IMR-90 (cell line): Measurements from ENCODE around the gene TRAFD1. TPM values are rescaled to one million over a fixed set of nuclear protein-coding genes. Genes with fewer than 3 reads are reported as not detected.

ENCODE experiments used
- ATAC-seq: fragments of 200-7000 bp; cut with Tn5 transposase; 2 replicates; pipeline ENCODE4 v1.9.1; 2020; ENCODE audit warnings: low read depth, mild to moderate bottlenecking, moderate library complexity
- BruUV-seq: library from RNA; stranded (reverse); fragments of 400-500 nt; replicated peaks from 2 replicates; lab custom pipeline; 2021; lab: Mats Ljungman, UMichigan
- CTCF ChIA-PET: fragments of 300-600 bp; formaldehyde crosslinking; extraction: SDS; loops from one replicate; lab custom pipeline; 2021; ENCODE audit warnings: antibody characterized with exemption; lab: Yijun Ruan, JAX
- POLR2A ChIA-PET: fragments of 300-600 bp; sonication (Branson Sonifier 250); formaldehyde crosslinking; loops from one replicate; lab custom pipeline; 2022; ENCODE audit warnings: antibody characterized with exemption; ENCODE audit not compliant: unreplicated experiment; lab: Charles Lee
- DNase-seq: peaks from one replicate; pipeline ENCODE4 v3.0.0; 2013
- H2AFZ ChIP-seq: replicated peaks from 2 replicates; pipeline ENCODE3; 2013; ENCODE audit warnings: low read length, mild to moderate bottlenecking; ENCODE audit not compliant: poor library complexity
- H2AK5ac ChIP-seq: 2 replicates; pipeline ENCODE4 v1.6.1; 2013; ENCODE audit warnings: low read depth, low read length, inconsistent platforms
- H2AK9ac ChIP-seq: replicated peaks from 2 replicates; pipeline ENCODE3; 2013; ENCODE audit warnings: mild to moderate bottlenecking, low read depth, low read length, moderate library complexity; ENCODE audit not compliant: poor library complexity
- H2BK120ac ChIP-seq: 2 replicates; pipeline ENCODE4 v1.6.1; 2013; ENCODE audit warnings: low read depth, low read length, inconsistent platforms
- H2BK15ac ChIP-seq: 3 replicates; pipeline ENCODE4 v1.6.1; 2013; ENCODE audit warnings: low read depth, low read length, inconsistent platforms
- H2BK20ac ChIP-seq: 2 replicates; pipeline ENCODE4 v1.6.1; 2013; ENCODE audit warnings: low read depth, mild to moderate bottlenecking, inconsistent platforms, low read length, moderate library complexity
- H2BK5ac ChIP-seq: 2 replicates; pipeline ENCODE4 v1.6.1; 2013; ENCODE audit warnings: mild to moderate bottlenecking, low read depth, low read length, inconsistent platforms; ENCODE audit not compliant: poor library complexity, severe bottlenecking
- H3K14ac ChIP-seq: replicated peaks from 2 replicates; pipeline ENCODE4 v1.6.1; 2013; ENCODE audit warnings: low read depth, low read length, inconsistent platforms
- H3K18ac ChIP-seq: 2 replicates; pipeline ENCODE4 v1.6.1; 2013; ENCODE audit warnings: low read depth, low read length, control low read depth
- H3K23ac ChIP-seq: 2 replicates; pipeline ENCODE4 v1.6.1; 2013; ENCODE audit warnings: low read depth, low read length, inconsistent platforms
- H3K27ac ChIP-seq: 2 replicates; pipeline ENCODE4 v1.5.1; 2013; ENCODE audit warnings: mild to moderate bottlenecking, control low read depth, low read length; ENCODE audit not compliant: insufficient read depth
- H3K27me3 ChIP-seq: 2 replicates; pipeline ENCODE4 v1.6.1; 2013; ENCODE audit warnings: low read length; ENCODE audit not compliant: control insufficient read depth, insufficient read depth
- H3K36me3 ChIP-seq: 2 replicates; pipeline ENCODE4 v1.6.1; 2013; ENCODE audit warnings: low read length, mixed read lengths; ENCODE audit not compliant: control insufficient read depth, insufficient read depth
- H3K4ac ChIP-seq: 2 replicates; pipeline ENCODE4 v1.6.1; 2013; ENCODE audit warnings: low read depth, low read length, inconsistent platforms
- H3K4me1 ChIP-seq: 2 replicates; pipeline ENCODE4 v1.6.1; 2013; ENCODE audit warnings: low read length, mixed read lengths; ENCODE audit not compliant: control insufficient read depth, insufficient read depth
- H3K4me2 ChIP-seq: 2 replicates; pipeline ENCODE4 v1.6.1; 2013; ENCODE audit warnings: low read depth, mild to moderate bottlenecking, control low read depth, low read length, moderate library complexity
- H3K4me3 ChIP-seq: 2 replicates; pipeline ENCODE4 v1.5.1; 2013; ENCODE audit warnings: low read depth, mild to moderate bottlenecking, control low read depth, low read length, moderate library complexity; ENCODE audit not compliant: insufficient read depth
- H3K56ac ChIP-seq: 2 replicates; pipeline ENCODE4 v1.6.1; 2013; ENCODE audit warnings: low read length, inconsistent platforms; ENCODE audit not compliant: insufficient read depth; ENCODE audit errors: extremely low read depth
- H3K79me1 ChIP-seq, 2 experiments: 2 replicates each; pipeline ENCODE4 v1.6.1; 2013; ENCODE audit warnings: low read length in 2 of 2, inconsistent platforms in 1 of 2, low read depth in 1 of 2
- H3K9ac ChIP-seq: 2 replicates; pipeline ENCODE4 v1.6.1; 2013; ENCODE audit warnings: low read depth, low read length, control low read depth
- H3K9me1 ChIP-seq: 2 replicates; pipeline ENCODE4 v1.6.1; 2013; ENCODE audit warnings: low read length, inconsistent platforms; ENCODE audit not compliant: insufficient read depth
- H3K9me3 ChIP-seq: 2 replicates; pipeline ENCODE4 v1.6.1; 2013; ENCODE audit warnings: low read length; ENCODE audit not compliant: control insufficient read depth, insufficient read depth
- H4K20me1 ChIP-seq: 2 replicates; pipeline ENCODE4 v1.6.1; 2013; ENCODE audit warnings: low read length, inconsistent platforms; ENCODE audit not compliant: insufficient read depth
- H4K5ac ChIP-seq: 2 replicates; pipeline ENCODE4 v1.6.1; 2013; ENCODE audit warnings: mild to moderate bottlenecking, low read depth, low read length, control low read depth
- H4K8ac ChIP-seq, 2 experiments: 2 replicates each; pipeline ENCODE4 v1.6.1; 2013; ENCODE audit warnings: low read depth in 2 of 2, low read length in 2 of 2, control low read depth in 1 of 2, inconsistent platforms in 1 of 2
- H4K91ac ChIP-seq: 2 replicates; pipeline ENCODE4 v1.6.1; 2013; ENCODE audit warnings: low read depth, low read length, inconsistent platforms; ENCODE audit not compliant: insufficient read depth
- CEBPB ChIP-seq: IDR thresholded peaks from 2 replicates; pipeline ENCODE4 v1.6.1; 2012; ENCODE audit warnings: low read depth, low read length, improper control_type of control experiment
- CHD1 ChIP-seq: IDR thresholded peaks from 2 replicates; pipeline ENCODE4 v1.6.1; 2012; ENCODE audit warnings: low read depth, low read length, improper control_type of control experiment
- CTCF ChIP-seq: conservative IDR thresholded peaks from 2 replicates; pipeline ENCODE4 v1.5.1; 2012; ENCODE audit warnings: mild to moderate bottlenecking, low read depth, low read length, improper control_type of control experiment
- MAZ ChIP-seq: IDR thresholded peaks from 2 replicates; pipeline ENCODE4 v1.6.1; 2012; ENCODE audit warnings: low read depth, mild to moderate bottlenecking, low read length, improper control_type of control experiment, moderate library complexity, borderline replicate concordance
- POLR2A ChIP-seq: IDR thresholded peaks from 2 replicates; pipeline ENCODE4 v1.6.1; 2012; ENCODE audit warnings: mild to moderate bottlenecking, low read depth, low read length
- RAD21 ChIP-seq: IDR thresholded peaks from 2 replicates; pipeline ENCODE4 v1.6.1; 2012; ENCODE audit warnings: low read length, improper control_type of control experiment
- SMC3 ChIP-seq: fragments of 150-350 bp; IDR thresholded peaks from 2 replicates; pipeline ENCODE4 v1.6.1; 2016; ENCODE audit warnings: low read depth, mild to moderate bottlenecking, antibody characterized with exemption, low read length, moderate library complexity
- WGBS, 2 experiments: methylation state at CpG; one replicate each; pipeline versions ENCODE4 v1.1.5 to v1.1.7; 2013; ENCODE audit warnings: missing lambda C conversion rate in 2 of 2; ENCODE audit not compliant: insufficient read length in 1 of 2; ENCODE audit errors: extremely low coverage in 2 of 2; 5-methylcytosine and 5-hydroxymethylcytosine counted together
- dilution Hi-C: fragments of 300-500 bp; cut with HindIII; formaldehyde crosslinking; loops from one replicate; pipeline ENCODE4 v1.14.3; 2018; ENCODE audit warnings: low sequenced_read_pairs; ENCODE audit not compliant: unreplicated experiment
- in situ Hi-C: fragments of 300-500 bp; cut with MboI; formaldehyde crosslinking; loops from 3 replicates; pipeline ENCODE4 v1.14.3; 2019; ENCODE audit warnings: low sequenced_read_pairs, inconsistent platforms, mixed read lengths
- intact Hi-C: fragments of 100-400 bp; cut with micrococcal nuclease; formaldehyde crosslinking; loops from 2 replicates; pipeline ENCODE4 v1.10.0; 2022
- polyA plus RNA-seq, 3 experiments: library from polyadenylated mRNA; depleted of rRNA; stranded (reverse); fragments of >200 nt; gene quantifications; 2 replicates each; pipeline ENCODE4 v1.2.3, GENCODE V29; 2012; ENCODE audit warnings: low replicate concordance in 1 of 3
- total RNA-seq: library from RNA; depleted of rRNA; stranded (reverse); fragments of >200 nt; gene quantifications from 2 replicates; pipeline ENCODE4 v1.2.3, GENCODE V29; 2012

Gene TRAFD1
- total and polyA plus RNA-seq, 2 of the 4 experiments (the other 2 are of a cell fraction) = 41.3 to 70.4 TPM

- H4K5ac ChIP-seq = peak overlapping the region; percentile 12; the same call in 1 of the 2 replicates
- H2BK120ac ChIP-seq = peak overlapping the region; percentile 29; the same call in 1 of the 2 replicates
- peaks cover 8% of the 10 kb centered on the region for H3K4me1 ChIP-seq
- in situ Hi-C loops = no loop called here
- WGBS, 2 experiments = no CpG with 5 or more reads among the region's 2 CpGs
- peak overlapping the region; percentile 52; the same call in 1 of the 2 replicates for H3K27ac ChIP-seq
- peaks cover 12% of the 10 kb centered on the region; the same call in 1 of the 2 replicates for H3K9me1 ChIP-seq
- H2AK9ac ChIP-seq = no peak overlapping the region
- peak overlapping the region; percentile 31; the same call in 1 of the 2 replicates for H3K4ac ChIP-seq
- peak overlapping the region in 1 of 2 experiments; percentile 31; a peak in 1 of 4 replicates for H4K8ac ChIP-seq
- H3K23ac ChIP-seq = no peak overlapping the region; the same call in 1 of the 2 replicates
- H2AFZ ChIP-seq = no peak overlapping the region
- no peak overlapping the region for H2BK20ac ChIP-seq
- ChIA-PET CTCF (interaction anchor here (0.6 kb wide), 1 partner anchor 56 kb away, joined by 4 read pairs; no protein-coding TSS in a partner anchor), POLR2A (no interaction called here)
- peak; percentile 28 for ATAC-seq
- peaks cover 17 to 72% of the 10 kb centered on the region in 2 experiments for H3K79me1 ChIP-seq
- peak overlapping the region; percentile 48 for H3K18ac ChIP-seq
- dilution Hi-C loops = no loop called here
- no peak overlapping the region for H4K91ac ChIP-seq
- DNase-seq = peak; percentile 36
- peak overlapping the region; percentile 65 for H3K9ac ChIP-seq
- H3K27me3 ChIP-seq = no peaks in the 10 kb centered on the region
- no peak overlapping the region for H2AK5ac ChIP-seq
- H3K4me3 ChIP-seq = peak overlapping the region; percentile 25; the same call in 1 of the 2 replicates
- H4K20me1 ChIP-seq = peaks cover 7% of the 10 kb centered on the region
- intact Hi-C loops = loop anchor here (10.0 kb wide), 1 partner anchor 86 kb away; no protein-coding TSS in a partner anchor
- H2BK15ac ChIP-seq = no peak overlapping the region
- peak overlapping the region; percentile 60; the same call in 1 of the 2 replicates for H3K56ac ChIP-seq
- BruUV-seq = no TSS peak
- H3K4me2 ChIP-seq = peak overlapping the region; percentile 82
- H3K36me3 ChIP-seq = peaks cover 21% of the 10 kb centered on the region
- H3K9me3 ChIP-seq = no peaks in the 10 kb centered on the region
- peak overlapping the region; percentile 57; the same call in 1 of the 2 replicates for H3K14ac ChIP-seq
- TF ChIP-seq CTCF = no peak
- no peak for TF ChIP-seq POLR2A
- no peak for TF ChIP-seq RAD21
- peak; percentile 32; the same call in 1 of the 2 replicates for TF ChIP-seq CEBPB
- no peak for TF ChIP-seq MAZ
- no peak for TF ChIP-seq SMC3
- no peak for TF ChIP-seq CHD1
- peak overlapping the region; percentile 89 for H2BK5ac ChIP-seq
Observed at GRCh38 chr12:112130441-112130998, 5.2 kb downstream of the TRAFD1 start.
